LoVo (cell line): ENCODE measurements around the gene FBXO38.

Experiments used
- DNase-seq: peaks from one replicate; pipeline ENCODE4 v3.0.0-alpha.2; 2016; ENCODE audit warnings: low spot score

The FBXO38 gene

DNA sequence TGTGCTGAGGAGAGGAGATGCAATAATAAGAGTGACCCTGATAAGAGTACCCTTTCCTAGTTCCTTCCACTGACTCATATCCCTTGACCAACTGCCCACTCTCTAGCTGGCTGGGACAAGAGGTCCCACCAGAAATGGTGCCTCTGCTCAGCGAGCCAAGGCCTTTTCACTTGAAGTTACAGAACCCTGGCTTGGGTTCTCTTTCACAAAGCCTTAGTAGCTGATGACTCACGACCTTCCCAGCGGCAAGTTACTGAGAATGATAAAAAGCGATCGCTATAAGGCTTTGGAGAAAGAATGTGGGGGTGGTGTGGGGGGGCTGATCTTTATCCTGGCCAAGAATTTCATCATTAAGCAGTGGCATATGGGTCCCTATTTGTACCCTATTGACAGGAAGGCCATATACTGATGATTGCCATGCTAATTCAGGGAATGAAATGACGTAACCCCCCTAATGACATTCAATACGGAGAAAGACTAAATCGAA lies 90.3 kb downstream of the FBXO38 start:
- DNase-seq: no peak

DNA sequence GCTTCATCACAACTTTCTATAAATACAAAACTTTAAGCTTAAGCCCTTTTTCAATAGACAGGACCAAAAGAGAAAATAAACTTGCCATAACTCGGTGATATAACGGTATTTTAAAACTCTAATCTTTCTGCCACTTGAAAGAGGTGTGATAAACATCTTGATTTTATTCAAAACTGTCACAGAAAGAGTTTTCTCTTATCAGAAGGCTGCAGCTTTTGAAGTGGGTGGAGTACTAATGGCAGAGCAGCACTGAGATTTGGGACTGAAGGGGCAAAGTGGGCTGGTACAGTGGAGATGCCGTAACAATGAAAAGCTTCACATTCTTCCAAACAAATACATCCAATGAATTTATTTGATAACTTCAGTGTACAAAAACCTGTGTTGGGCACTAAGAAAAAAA lies 92.5 kb downstream of the FBXO38 start:
- no peak for DNase-seq

- no peak for DNase-seq
These were observed 93.7 kb downstream of the FBXO38 start for GRCh38 chr5:148477429-148477828.

DNA sequence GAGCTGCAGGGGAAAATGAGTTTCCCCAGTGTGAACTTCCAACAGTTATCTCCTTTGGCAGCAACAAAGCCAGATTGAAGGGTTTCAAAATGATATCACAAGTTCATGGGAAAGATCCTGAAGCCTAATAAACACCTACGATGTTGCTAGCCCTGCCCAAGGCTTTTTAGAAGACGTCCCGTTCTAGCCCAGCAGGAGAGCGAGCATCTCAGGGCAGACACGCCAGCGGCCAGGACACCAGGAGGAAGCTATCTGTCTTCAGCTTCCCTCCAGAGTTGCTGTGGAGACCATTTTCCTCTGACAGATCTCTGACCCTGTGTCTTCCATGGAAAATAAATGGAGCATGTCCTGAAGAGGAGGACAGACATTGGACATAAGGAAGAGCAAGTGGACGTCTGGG lies 98.4 kb downstream of the FBXO38 start:
- DNase-seq: no peak

DNA sequence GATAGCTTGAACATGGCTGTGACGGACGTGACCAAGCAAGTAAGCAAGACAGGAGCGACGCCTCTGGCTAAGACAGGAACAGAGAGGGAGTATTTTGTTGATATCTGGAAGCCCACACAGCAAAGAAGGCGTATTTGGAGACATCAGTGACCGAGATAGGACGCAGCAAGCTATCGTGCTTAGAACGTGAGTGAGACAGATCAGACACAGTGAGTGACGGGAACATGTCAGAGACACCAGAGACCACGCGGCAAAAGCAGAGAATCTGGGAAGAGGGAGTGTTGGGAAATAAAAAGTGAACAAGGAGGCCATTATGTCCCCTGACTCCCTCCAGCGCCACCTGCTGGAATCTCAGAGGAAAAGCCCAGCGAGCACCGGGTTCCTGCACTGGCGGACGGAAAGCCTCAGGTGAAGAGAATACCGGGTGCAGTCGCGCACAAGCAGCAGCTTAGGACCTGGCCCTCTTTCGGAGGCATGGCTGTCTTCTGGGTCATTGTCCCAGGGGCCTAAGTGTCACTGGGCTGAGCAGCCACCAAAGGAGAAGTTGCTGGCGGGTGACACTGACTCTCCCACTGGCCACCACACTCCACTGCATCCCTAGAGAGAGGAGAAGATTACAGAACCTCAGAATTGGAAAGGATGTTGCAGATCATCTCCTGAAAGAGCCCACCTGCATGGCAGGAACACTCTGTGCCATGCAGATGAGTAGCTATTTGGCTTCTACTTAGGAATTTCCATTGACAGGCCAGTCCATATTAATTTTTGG lies 99.1 kb downstream of the FBXO38 start:
- DNase-seq: no peak

DNA sequence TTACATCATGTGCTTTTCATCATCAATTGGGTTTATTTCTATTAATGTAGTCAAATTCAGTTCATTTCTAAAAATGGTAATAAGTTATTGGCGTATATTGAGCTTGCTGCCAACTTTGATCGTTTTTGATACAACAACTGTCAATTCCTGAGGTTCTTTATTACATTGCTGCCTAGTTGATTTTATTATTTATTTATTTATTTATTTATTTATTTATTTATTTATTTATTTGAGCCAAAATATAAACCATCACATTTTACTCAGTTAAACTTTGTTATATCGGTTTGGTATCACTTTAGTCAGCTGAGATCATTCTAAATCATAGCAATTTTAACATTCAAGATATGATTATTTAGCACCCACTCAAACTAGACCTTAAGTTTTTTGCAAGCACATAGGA lies 100.0 kb downstream of the FBXO38 start:
- DNase-seq: no peak

- DNase-seq: no peak
These were observed 100.9 kb downstream of the FBXO38 start for GRCh38 chr5:148484651-148485050.

DNA sequence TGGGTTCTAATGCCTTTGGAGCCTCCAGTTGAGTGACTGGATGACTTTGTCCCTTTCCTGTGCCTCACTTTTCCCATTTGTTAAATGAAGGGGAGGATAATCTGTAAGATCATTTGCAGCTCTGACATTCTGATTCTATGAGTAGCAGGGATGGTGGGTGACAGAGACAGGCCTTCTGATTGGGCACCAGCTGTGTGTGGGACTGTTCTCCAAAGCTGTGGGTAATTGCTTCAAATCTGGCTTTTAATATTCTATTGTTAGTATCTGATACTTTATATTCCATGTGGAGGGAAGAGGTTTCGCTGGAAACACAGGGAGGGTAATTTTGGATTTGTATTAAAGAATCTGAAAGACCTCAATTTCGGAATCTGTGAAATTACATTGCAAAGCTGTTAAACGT lies 102.7 kb downstream of the FBXO38 start:
- DNase-seq: no peak

DNA sequence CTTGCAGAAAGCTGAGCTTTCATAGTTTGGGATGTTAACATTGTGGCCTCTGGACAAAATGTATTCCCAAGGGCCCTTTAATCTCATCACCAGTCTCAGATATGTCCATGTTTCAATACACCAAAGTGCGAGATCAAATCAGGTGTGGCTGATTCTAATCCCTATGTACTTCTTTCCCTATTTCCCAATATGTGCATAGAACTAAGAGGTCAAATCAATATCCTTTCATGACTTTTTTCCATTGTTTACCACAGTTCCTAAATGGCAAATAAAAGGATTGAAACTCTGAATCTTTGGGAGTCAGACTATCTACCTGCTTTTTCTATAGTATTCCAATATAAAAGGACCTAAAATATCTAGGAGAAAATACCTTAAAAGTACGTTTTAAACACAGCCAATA lies 105.0 kb downstream of the FBXO38 start:
- DNase-seq: no peak

DNA sequence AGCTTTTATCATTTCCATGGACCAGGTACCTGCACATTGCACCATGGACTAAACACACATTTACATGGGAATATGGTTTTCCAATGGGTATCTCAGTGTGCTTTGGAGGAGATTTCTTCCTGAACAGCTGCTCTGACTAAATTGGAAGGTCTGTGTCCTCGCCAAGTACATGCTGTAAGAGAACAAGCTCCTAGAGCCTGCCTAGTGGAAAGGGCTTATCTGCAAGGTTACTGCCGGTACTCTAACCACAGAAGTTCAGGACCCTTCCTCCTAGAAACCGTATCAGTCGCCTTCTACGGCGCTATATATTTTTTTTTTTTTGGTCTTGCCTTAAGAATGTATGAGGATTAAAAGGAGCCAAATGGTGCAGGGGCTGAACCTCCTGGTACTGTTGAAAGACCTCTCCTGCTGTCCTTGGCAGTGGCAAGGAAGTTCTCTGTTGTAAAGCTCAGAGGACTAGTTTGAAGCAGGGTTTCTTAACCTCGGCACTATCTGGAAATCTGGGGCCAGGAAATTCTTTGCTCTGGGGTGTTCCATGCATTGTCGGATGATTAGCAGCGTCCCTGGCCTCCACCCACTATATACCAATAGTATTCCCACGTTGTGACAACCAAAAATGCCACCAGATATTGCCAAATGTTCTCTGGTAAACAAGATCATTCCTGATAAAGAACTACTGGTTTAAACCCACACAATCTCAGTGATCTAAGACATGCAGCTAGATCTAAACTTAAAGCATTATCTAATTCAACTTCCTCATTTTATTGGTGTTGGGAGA lies 107.4 kb downstream of the FBXO38 start:
- no peak for DNase-seq

DNA sequence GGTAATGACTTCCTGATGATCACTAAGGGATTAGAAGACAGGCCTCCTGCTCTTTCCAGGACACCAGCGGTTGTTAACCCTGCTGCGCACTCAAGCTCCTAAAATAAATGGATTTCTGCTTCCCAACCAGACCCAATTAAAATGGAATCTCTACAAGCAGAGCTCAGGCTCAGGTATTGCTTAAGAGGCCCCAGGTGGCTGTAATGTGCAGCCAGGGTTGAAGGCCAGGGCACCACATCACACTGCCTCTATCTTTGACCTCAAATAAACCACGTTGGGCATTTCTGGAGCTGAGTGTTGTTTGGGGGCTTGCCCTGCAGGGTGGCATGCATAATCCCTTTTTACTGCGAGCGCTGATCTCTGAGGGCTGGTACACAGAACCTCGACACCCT lies 108.0 kb downstream of the FBXO38 start:
- no peak for DNase-seq

DNA sequence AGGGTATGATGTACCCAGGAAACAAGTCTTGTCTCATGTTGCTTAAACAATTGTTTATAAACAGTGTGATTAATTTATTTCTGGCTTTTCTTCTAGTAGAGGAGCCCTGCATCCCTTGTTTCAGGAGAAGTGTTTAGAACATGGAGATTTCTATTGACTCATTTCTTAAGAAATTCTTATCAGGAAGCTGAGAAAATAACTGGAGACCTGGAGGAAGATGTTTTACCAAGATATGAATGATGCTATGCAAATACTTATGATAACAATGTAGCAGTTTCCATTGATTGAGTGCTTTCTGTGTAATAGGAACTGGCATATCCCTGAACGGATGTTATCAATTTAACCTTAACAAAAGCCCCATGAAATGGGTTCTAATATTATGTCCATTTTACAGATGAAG lies 108.6 kb downstream of the FBXO38 start:
- no peak for DNase-seq
